ENCODE measurements around the gene SIRPB2. TPM values are rescaled to one million over a fixed set of nuclear protein-coding genes. Genes with fewer than 3 reads are reported as not detected.

SIRPB2 gene
- polyA plus RNA-seq, 1 experiment, result not detected

DNA sequence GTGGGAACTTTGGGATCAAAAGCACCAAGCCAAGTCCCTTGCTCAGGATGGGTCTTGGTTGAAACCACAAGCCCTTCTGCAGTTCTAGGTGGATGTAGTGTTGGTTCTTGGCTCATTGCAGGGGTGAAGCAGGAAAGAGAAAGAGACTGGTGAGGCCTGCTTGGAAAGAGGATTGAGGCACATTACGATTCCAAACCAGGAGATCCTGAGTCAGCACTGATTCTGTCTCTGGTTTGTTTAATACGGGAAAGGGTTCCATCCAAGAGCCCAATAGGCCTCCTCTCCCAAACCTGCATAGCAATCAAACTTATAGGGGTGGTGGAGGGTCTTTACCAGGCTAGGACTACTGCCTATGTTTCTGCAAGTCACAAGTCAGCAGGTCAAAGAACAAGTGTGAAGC, 48.9 kb downstream of the SIRPB2 start:
- no peak for TF ChIP-seq CTCF (IDR thresholded peaks at IDR 0.05; ENCODE audit: low read depth, low read length)
- CTCF ChIA-PET, result no interaction called here
- Histone ChIP-seq H3K27ac (ENCODE audit: low read depth, low read length) (no peak overlapping the region), H3K4me3 (ENCODE audit: low read depth, low read length) (no peak overlapping the region), H3K27me3 (ENCODE audit: control insufficient read depth, insufficient read depth, low read length) (no peaks in the 10 kb centered on the region), H3K9me3 (ENCODE audit: control insufficient read depth, insufficient read depth, low read length) (no peaks in the 10 kb centered on the region)
- POLR2A ChIA-PET, result no interaction called here
- DNase-seq (ENCODE audit: low read depth, low spot score), result no peak

- no peaks in the 10 kb centered on the region for H3K27me3 ChIP-seq (ENCODE audit: control insufficient read depth, insufficient read depth, low read length)
- H3K4me3 ChIP-seq (ENCODE audit: low read depth, low read length), result no peak overlapping the region
- ChIA-PET POLR2A (no interaction called here), CTCF (interaction anchor here (0.8 to 1.2 kb wide), 9 partner anchors 10 to 213 kb away, joined by 3 to 8 read pairs (median 5); no protein-coding TSS in a partner anchor)
- DNase-seq (ENCODE audit: low read depth, low spot score), result no peak
- no peak overlapping the region for H3K27ac ChIP-seq (ENCODE audit: low read depth, low read length)
- no peak for TF ChIP-seq CTCF (IDR thresholded peaks at IDR 0.05; ENCODE audit: low read depth, low read length)
- no peaks in the 10 kb centered on the region for H3K9me3 ChIP-seq (ENCODE audit: control insufficient read depth, insufficient read depth, low read length)
Measured at GRCh38 chr20:1441133-1441532, 50.1 kb downstream of the SIRPB2 start.

- Histone ChIP-seq H3K27ac (ENCODE audit: low read depth, low read length) (no peak overlapping the region), H3K4me3 (ENCODE audit: low read depth, low read length) (no peak overlapping the region), H3K27me3 (ENCODE audit: control insufficient read depth, insufficient read depth, low read length) (no peaks in the 10 kb centered on the region), H3K9me3 (ENCODE audit: control insufficient read depth, insufficient read depth, low read length) (no peaks in the 10 kb centered on the region)
- TF ChIP-seq CTCF (IDR thresholded peaks at IDR 0.05; ENCODE audit: low read depth, low read length), result peak; percentile 76
- POLR2A ChIA-PET, result no interaction called here
- no peak for DNase-seq (ENCODE audit: low read depth, low spot score)
- CTCF ChIA-PET, result interaction anchor here (0.7 to 5.0 kb wide), 13 partner anchors 11 to 212 kb away, joined by 3 to 41 read pairs (median 5); no protein-coding TSS in a partner anchor
Measured at GRCh38 chr20:1440024-1440423, 51.2 kb downstream of the SIRPB2 start.

- Histone ChIP-seq H3K4me3 (ENCODE audit: low read depth, low read length) (no peak overlapping the region), H3K9me3 (ENCODE audit: control insufficient read depth, insufficient read depth, low read length) (no peaks in the 10 kb centered on the region), H3K27me3 (ENCODE audit: control insufficient read depth, insufficient read depth, low read length) (no peaks in the 10 kb centered on the region), H3K27ac (ENCODE audit: low read depth, low read length) (no peak overlapping the region)
- ChIA-PET POLR2A (no interaction called here), CTCF (interaction anchor here (0.6 to 5.0 kb wide), 19 partner anchors 9 to 228 kb away, joined by 3 to 54 read pairs (median 5); partner anchors contain the start of gene NSFL1C)
- DNase-seq (ENCODE audit: low read depth, low spot score), result no peak
- no peak for TF ChIP-seq CTCF (IDR thresholded peaks at IDR 0.05; ENCODE audit: low read depth, low read length)
Measured at GRCh38 chr20:1438361-1438760, 52.9 kb downstream of the SIRPB2 start.

DNA sequence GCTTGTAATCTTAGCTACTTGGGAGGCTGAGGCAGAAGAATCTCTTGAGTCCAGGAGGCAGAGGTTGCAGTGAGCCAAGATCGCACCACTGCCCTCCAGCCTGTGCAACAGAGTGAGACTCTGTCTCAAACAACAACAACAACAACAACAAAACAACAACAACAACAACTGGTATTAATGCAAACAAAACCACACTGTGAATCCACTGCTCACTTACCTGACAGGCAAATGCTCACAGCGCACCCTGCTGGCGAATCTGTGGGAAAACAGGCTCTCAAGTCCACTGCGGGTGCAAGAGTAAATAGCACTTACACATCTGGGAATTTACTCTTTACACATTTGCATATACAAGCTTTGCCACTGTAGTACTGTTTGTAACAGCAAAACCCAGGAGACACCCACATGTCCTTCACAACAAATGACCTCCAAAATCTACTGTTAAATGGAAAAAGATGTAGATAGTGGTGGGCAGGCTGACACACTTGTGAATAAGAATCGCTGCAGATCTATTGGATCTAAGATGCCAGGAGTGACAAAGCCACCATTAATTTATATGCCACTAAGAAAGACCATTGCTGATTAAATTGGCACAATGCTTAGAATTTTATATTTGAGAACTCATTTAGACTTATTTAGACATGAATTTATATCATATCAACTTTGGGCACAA, 53.9 kb downstream of the SIRPB2 start:
- Histone ChIP-seq H3K4me3 (ENCODE audit: low read depth, low read length) (no peak overlapping the region), H3K27me3 (ENCODE audit: control insufficient read depth, insufficient read depth, low read length) (no peaks in the 10 kb centered on the region), H3K9me3 (ENCODE audit: control insufficient read depth, insufficient read depth, low read length) (no peaks in the 10 kb centered on the region), H3K27ac (ENCODE audit: low read depth, low read length) (no peak overlapping the region)
- CTCF ChIA-PET, result interaction anchor here (0.6 to 5.0 kb wide), 31 partner anchors 8 to 329 kb away, joined by 3 to 54 read pairs (median 4); partner anchors contain the start of genes NSFL1C and SNPH
- TF ChIP-seq CTCF (IDR thresholded peaks at IDR 0.05; ENCODE audit: low read depth, low read length), result peak; percentile 89
- POLR2A ChIA-PET, result no interaction called here
- DNase-seq (ENCODE audit: low read depth, low spot score), result peak; percentile 72
